ENCODE measurements around the gene RXYLT1.

RXYLT1 gene

GRCh38 chr12:63808631-63809030, 28.9 kb downstream of the RXYLT1 start:
- TF ChIP-seq, protein P1, sequence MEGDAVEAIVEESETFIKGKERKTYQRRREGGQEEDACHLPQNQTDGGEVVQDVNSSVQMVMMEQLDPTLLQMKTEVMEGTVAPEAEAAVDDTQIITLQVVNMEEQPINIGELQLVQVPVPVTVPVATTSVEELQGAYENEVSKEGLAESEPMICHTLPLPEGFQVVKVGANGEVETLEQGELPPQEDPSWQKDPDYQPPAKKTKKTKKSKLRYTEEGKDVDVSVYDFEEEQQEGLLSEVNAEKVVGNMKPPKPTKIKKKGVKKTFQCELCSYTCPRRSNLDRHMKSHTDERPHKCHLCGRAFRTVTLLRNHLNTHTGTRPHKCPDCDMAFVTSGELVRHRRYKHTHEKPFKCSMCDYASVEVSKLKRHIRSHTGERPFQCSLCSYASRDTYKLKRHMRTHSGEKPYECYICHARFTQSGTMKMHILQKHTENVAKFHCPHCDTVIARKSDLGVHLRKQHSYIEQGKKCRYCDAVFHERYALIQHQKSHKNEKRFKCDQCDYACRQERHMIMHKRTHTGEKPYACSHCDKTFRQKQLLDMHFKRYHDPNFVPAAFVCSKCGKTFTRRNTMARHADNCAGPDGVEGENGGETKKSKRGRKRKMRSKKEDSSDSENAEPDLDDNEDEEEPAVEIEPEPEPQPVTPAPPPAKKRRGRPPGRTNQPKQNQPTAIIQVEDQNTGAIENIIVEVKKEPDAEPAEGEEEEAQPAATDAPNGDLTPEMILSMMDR (conservative IDR thresholded peaks at IDR 0.05; ENCODE audit: low read depth, low read length): no peak
- Histone ChIP-seq H3K27me3 (ENCODE audit: insufficient read depth, low read depth) (no peaks in the 10 kb centered on the region), H3K27ac (no peak overlapping the region), H3K9ac (no peak overlapping the region), H2AFZ (ENCODE audit: low read depth) (no peak overlapping the region), H3K36me3 (ENCODE audit: insufficient read depth) (no peaks in the 10 kb centered on the region), H3K4me3 (IDR thresholded peaks at IDR 0.05; ENCODE audit: insufficient read depth, low read depth, low read length) (no peak overlapping the region), H3K4me2 (no peak overlapping the region), H3K4me1 (ENCODE audit: low read depth, poor library complexity, severe bottlenecking) (peaks cover 5% of the 10 kb centered on the region), H4K20me1 (ENCODE audit: insufficient read depth) (no peaks in the 10 kb centered on the region; the same call in 1 of the 2 replicates), H3K79me2 (ENCODE audit: insufficient read depth, low read depth) (no peaks in the 10 kb centered on the region)

DNA sequence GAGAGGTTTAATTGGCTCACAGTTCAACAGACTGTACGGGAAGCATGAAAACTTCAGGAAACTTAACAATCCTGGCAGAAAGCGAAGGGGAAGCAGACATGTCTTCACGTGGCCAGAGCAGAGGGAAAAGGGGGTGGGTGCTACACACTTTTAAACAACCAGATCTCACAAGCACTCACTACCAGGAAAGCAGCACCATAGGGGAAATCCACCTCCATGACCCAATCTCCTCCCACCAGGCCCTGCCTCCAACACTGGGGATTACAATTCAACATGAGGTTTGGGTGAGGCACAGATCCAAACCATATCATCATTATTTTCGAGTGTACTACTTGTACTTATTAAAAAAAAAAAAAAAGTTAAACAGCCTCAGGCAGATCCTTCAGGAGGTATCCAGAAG, 29.9 kb downstream of the RXYLT1 start:
- Histone ChIP-seq H3K9ac (no peak overlapping the region), H4K20me1 (ENCODE audit: insufficient read depth) (no peaks in the 10 kb centered on the region; the same call in 1 of the 2 replicates), H3K4me1 (ENCODE audit: low read depth, poor library complexity, severe bottlenecking) (peaks cover 14% of the 10 kb centered on the region), H2AFZ (ENCODE audit: low read depth) (no peak overlapping the region), H3K4me2 (no peak overlapping the region), H3K36me3 (ENCODE audit: insufficient read depth) (no peaks in the 10 kb centered on the region), H3K79me2 (ENCODE audit: insufficient read depth, low read depth) (no peaks in the 10 kb centered on the region), H3K27me3 (ENCODE audit: insufficient read depth, low read depth) (no peaks in the 10 kb centered on the region), H3K27ac (no peak overlapping the region), H3K4me3 (IDR thresholded peaks at IDR 0.05; ENCODE audit: insufficient read depth, low read depth, low read length) (no peak overlapping the region)
- TF ChIP-seq, protein P1 (conservative IDR thresholded peaks at IDR 0.05; ENCODE audit: low read depth, low read length): no peak

DNA sequence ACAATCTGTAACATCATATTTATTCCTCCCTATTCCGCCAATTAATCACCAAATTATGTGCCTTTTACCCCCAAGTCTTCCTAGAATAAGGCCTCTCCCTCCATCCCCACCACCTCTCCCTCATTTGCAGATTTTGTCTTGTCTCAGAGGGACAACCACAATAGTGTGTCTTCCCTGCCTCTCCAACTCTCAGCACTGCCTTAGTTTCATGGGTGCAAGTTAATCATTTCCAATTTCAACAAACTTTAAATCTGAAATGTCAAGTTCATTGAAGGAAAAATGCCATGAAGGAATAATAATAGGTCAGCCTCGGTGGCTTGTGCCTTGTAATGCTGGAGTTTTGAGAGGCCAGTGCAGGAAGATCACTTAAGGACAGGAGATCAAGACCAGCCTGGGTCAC, 31.6 kb downstream of the RXYLT1 start:
- no peaks in the 10 kb centered on the region; the same call in 1 of the 2 replicates for H4K20me1 ChIP-seq (ENCODE audit: insufficient read depth)

DNA sequence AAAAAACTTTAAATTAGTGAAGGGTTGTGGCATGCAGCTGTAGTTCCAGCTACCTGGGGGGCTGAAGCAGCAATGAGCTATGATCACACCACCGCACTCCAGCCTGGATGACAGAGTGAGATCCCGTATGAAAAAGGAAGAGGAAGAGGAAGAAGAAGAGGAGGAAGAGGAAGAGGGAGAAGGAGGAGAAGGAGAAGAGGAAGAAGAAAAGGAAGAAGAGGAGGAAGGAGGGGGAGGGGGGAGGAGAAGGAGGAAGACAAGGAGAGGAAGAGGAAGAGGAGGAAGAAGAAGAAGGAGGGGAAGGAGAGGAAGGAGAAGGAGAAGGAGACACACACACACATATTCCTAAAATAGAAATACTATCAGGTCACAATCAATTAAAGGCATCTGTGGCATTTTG, 32.0 kb downstream of the RXYLT1 start:
- TF ChIP-seq, protein P1 (conservative IDR thresholded peaks at IDR 0.05; ENCODE audit: low read depth, low read length): no peak
- no peak overlapping the region for H3K27ac ChIP-seq
- no peak overlapping the region for H2AFZ ChIP-seq (ENCODE audit: low read depth)
- H3K27me3 ChIP-seq (ENCODE audit: insufficient read depth, low read depth): no peaks in the 10 kb centered on the region
- no peaks in the 10 kb centered on the region; the same call in 1 of the 2 replicates for H4K20me1 ChIP-seq (ENCODE audit: insufficient read depth)
- H3K36me3 ChIP-seq (ENCODE audit: insufficient read depth): no peaks in the 10 kb centered on the region
- H3K4me1 ChIP-seq (ENCODE audit: low read depth, poor library complexity, severe bottlenecking): peaks cover 31% of the 10 kb centered on the region
- H3K4me3 ChIP-seq (IDR thresholded peaks at IDR 0.05; ENCODE audit: insufficient read depth, low read depth, low read length): no peak overlapping the region
- no peaks in the 10 kb centered on the region for H3K79me2 ChIP-seq (ENCODE audit: insufficient read depth, low read depth)
- no peak overlapping the region for H3K9ac ChIP-seq
- H3K4me2 ChIP-seq: no peak overlapping the region

More for the DNA sequence above, 31.6 kb downstream of the RXYLT1 start:
- Histone ChIP-seq H3K36me3 (ENCODE audit: insufficient read depth) (no peaks in the 10 kb centered on the region), H3K4me2 (no peak overlapping the region), H3K9ac (no peak overlapping the region), H3K4me3 (IDR thresholded peaks at IDR 0.05; ENCODE audit: insufficient read depth, low read depth, low read length) (no peak overlapping the region), H3K27ac (no peak overlapping the region), H2AFZ (ENCODE audit: low read depth) (no peak overlapping the region), H3K79me2 (ENCODE audit: insufficient read depth, low read depth) (no peaks in the 10 kb centered on the region), H3K4me1 (ENCODE audit: low read depth, poor library complexity, severe bottlenecking) (peaks cover 30% of the 10 kb centered on the region), H3K27me3 (ENCODE audit: insufficient read depth, low read depth) (no peaks in the 10 kb centered on the region)
- TF ChIP-seq, protein P1 (conservative IDR thresholded peaks at IDR 0.05; ENCODE audit: low read depth, low read length): no peak

Measured in KMS-11 (cell line).